Measurements from ENCODE around the gene PCNX4. TPM values are rescaled to one million over a fixed set of nuclear protein-coding genes. Genes with fewer than 3 reads are reported as not detected.

PCNX4 gene
- total RNA-seq, 1 donor from 2014 or later: 96.8 TPM

- TF ChIP-seq CTCF (IDR thresholded peaks at IDR 0.05; ENCODE audit: insufficient read depth, low read length, poor library complexity, severe bottlenecking): peak; percentile 50
- peak; percentile 29 for DNase-seq (ENCODE audit: low read depth)
- no peaks in the 10 kb centered on the region for H3K27me3 ChIP-seq (ENCODE audit: control insufficient read depth, insufficient read depth, low read length)
- H3K36me3 ChIP-seq (ENCODE audit: control insufficient read depth, insufficient read depth, low read length): no peaks in the 10 kb centered on the region
- H3K4me3 ChIP-seq (ENCODE audit: low read depth, low read length): peak overlapping the region; percentile 21
These were observed 92.6 kb downstream of the PCNX4 start for GRCh38 chr14:60184146-60184904.

DNA sequence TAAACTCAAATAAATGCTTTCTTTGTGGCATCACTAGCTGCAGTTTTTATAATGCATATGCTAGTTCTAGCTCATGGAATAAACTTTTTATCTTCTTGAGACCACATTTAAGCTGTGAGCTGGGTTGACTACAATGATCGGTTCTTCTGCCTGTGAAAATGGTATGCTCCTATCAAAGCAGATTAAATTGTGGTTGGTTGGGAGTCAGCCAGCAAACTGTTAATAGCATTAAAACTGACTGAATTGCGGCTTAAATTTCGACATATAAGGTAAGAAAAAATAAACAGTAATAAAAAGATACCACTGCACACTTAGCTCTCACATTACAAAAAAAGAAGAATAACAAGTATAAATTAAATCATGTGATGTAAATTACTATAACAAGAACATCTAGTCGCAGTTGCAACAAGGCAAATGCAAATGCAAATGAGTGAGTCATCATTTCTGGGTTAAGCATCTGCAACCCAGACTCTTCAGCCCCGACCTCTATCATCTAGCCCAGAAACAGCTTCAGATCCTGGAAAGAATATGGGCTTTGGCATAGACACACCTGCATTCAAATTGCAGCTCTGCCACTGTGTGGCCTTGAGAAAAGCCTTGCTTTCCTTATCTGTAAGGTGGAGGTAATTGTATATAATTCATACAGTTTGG, 93.3 kb downstream of the PCNX4 start:
- no peak for DNase-seq (ENCODE audit: low read depth)

DNA sequence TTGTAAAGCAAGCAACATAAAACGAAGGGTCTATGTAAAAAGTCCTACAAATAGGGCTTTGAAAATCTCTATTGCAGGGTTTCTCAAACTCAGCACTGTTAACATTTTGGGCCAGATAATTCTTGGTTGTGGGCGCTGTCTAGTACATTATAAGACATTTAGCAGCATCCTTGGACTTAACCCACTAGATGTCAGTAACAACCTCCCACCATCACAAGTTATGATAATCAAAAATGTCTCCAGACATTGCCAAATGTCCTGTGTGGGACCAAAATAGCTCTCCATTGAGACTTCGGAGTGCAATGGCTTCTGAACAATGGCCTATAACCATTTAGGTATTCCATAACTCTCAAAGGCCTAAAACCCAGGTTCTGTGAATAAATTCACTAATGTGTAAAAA, 96.4 kb downstream of the PCNX4 start:
- peak; percentile 3 for TF ChIP-seq CTCF (IDR thresholded peaks at IDR 0.05; ENCODE audit: insufficient read depth, low read length, poor library complexity, severe bottlenecking)

More for the DNA sequence above, 93.3 kb downstream of the PCNX4 start:
- H3K36me3 ChIP-seq (ENCODE audit: control insufficient read depth, insufficient read depth, low read length): no peaks in the 10 kb centered on the region
- no peak for TF ChIP-seq CTCF (IDR thresholded peaks at IDR 0.05; ENCODE audit: insufficient read depth, low read length, poor library complexity, severe bottlenecking)
- H3K4me3 ChIP-seq (ENCODE audit: low read depth, low read length): no peak overlapping the region
- no peaks in the 10 kb centered on the region for H3K27me3 ChIP-seq (ENCODE audit: control insufficient read depth, insufficient read depth, low read length)

DNA sequence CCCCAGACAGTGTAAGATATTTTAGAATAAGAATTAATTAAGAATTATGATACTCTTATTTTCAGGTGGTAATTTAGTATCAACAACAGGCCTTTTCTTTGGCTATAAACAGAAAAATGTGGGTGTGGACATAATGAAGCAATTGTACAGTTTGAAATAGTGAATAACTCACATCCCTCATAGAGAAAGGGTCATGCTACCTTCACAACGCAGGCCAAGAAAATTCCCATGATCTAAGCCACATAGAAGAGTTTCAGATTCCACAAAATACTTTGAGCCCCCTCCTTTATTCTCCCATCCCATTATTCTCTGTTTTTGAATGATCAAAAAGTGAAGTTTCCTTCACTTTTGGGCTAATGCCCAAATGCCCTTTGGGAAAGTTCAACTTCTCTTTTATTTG, 97.0 kb downstream of the PCNX4 start:
- DNase-seq (ENCODE audit: low read depth): no peak
- no peaks in the 10 kb centered on the region for H3K36me3 ChIP-seq (ENCODE audit: control insufficient read depth, insufficient read depth, low read length)
- H3K4me3 ChIP-seq (ENCODE audit: low read depth, low read length): no peak overlapping the region
- no peak for TF ChIP-seq CTCF (IDR thresholded peaks at IDR 0.05; ENCODE audit: insufficient read depth, low read length, poor library complexity, severe bottlenecking)
- no peaks in the 10 kb centered on the region for H3K27me3 ChIP-seq (ENCODE audit: control insufficient read depth, insufficient read depth, low read length)

More for the DNA sequence above, 96.4 kb downstream of the PCNX4 start:
- no peaks in the 10 kb centered on the region for H3K27me3 ChIP-seq (ENCODE audit: control insufficient read depth, insufficient read depth, low read length)
- no peak overlapping the region for H3K4me3 ChIP-seq (ENCODE audit: low read depth, low read length)
- DNase-seq (ENCODE audit: low read depth): no peak
- H3K36me3 ChIP-seq (ENCODE audit: control insufficient read depth, insufficient read depth, low read length): no peaks in the 10 kb centered on the region

DNA sequence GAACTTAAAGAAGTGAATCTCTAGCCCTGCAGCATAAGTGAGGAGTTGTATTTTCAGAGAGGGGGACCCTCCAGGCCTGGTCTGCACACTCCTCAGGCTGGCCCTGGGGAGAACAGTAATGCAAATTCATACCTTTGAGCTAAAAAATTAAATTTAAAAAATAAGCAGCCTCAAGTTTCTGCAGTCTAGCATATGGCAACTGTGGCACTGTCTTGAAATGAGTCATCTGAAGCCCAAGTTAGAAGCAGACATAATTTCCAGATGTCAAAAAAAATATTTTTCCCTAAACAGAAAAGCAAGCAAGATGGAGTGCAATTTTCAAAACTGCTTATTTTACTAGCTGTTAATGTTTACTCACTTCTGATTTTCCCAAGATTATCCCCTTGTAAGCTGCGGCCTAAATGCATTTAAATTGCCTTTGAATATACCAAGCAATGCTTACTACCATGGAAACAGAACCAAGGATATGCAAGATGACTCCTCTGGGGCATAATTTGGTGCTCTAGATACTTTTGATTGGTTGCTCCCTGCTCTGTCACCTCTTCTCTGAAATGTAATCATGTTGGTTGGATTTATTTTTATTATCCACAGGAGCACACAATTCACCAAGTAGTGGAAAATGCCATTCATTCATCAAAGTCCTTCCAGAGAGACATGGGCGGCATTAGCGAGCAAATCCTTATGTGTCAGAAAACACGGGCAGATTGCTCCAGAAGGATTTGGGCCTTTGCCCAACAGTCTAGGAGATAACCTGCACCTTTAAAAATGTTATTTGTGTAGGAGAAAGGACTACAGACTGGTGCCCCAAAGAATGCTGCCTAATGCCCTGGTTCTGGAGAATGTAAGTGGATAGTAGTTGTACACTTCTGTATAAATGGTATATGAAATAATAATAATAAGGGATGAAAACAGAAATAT, 98.5 kb downstream of the PCNX4 start:
- Histone ChIP-seq H3K4me3 (ENCODE audit: low read depth, low read length) (no peak overlapping the region), H3K36me3 (ENCODE audit: control insufficient read depth, insufficient read depth, low read length) (no peaks in the 10 kb centered on the region), H3K27me3 (ENCODE audit: control insufficient read depth, insufficient read depth, low read length) (no peaks in the 10 kb centered on the region)
- TF ChIP-seq CTCF (IDR thresholded peaks at IDR 0.05; ENCODE audit: insufficient read depth, low read length, poor library complexity, severe bottlenecking): no peak
- DNase-seq (ENCODE audit: low read depth): no peak
